ENCODE results near the gene GSG1L.
"Not testable (repeated sequence)": the region's sequence is repeated elsewhere in the genome, so short reads cannot be mapped to it uniquely, and the experiment has no call there.

Gene GSG1L

DNA sequence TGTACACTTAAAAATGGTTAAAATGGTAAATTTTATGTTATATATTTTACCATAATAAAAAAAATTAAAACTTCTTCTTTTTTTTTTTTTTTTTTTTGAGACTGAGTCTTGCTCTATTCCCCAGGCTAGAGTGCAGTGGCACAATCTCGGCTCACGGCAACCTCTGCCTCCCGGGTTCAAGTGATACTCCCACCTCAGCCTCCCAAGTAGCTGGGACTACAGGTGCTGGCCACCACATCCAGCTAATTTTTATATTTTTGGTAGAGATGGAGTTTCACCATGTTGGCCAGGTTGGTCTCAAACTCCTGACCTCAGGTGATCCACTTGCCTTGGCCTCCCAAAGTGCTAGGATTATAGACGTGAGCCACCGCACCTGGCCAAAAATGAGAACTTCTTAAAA is 121.4 kb downstream of the GSG1L start:
- DNase-seq = not testable (repeated sequence)

DNA sequence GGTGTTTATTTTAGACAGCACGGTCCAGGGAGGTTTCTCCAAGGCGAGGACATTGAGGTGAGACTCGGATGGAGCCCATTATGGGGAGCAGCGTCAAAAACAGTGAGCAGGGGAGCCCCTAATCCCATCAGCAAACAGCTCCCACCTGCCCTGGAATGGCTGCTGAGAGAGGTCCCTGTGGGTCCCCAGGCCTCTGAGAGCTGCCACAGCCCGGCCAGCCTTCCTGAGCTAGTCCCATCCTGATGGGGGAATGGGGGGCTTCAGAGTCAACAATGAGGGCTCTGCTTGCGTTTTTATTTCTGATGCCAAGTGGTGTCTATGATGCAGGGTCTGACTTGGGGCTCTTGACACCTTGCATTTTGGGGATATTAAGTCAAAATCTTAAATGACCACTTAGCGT is 128.4 kb downstream of the GSG1L start:
- no peak for DNase-seq

DNA sequence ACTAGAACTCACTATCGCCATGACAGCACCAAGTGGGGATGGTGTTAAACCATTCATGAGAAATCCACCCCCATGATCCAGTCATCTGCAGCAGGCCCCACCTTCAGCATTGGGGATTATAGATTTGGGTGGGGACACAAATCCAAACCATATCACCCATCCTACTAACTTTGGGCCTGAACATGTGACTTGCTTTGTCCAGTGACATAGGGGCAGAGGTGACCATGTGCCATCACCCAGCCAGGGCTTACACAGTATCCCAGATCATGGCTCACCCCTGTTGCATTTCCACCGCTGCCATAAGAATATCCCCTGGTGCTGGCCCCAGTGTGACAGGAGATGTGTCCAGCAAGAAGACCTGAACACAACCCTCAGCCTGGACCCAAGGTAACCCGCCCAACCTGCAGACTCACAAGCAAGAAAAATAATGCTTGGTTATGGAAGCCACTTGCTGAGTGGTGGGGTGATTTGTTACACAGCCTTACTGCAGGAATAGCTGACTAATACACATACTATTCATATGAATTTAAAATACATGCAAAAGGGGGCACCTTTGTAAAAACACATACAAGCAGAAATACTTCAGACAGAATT is 130.9 kb downstream of the GSG1L start:
- DNase-seq = no peak

DNA sequence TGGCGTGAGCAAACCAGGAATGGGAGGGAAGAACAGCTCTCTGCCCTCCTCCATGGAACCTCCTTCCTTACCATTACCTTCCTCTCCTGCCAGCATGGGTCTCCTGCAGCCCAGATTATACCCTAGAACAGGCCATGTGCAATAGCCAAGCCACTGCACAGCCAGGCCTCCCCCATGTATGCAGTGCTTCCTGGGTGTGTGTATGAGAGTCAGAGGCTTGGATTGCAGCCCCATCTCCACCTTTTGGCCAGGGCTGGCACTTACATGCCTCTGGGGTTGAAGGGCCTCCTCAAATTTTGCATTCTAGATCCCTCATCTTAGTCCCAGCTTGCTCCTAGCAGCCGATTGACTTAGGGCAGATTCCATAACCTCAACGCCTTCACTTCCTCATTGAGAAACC is 133.7 kb downstream of the GSG1L start:
- no peak for DNase-seq

DNA sequence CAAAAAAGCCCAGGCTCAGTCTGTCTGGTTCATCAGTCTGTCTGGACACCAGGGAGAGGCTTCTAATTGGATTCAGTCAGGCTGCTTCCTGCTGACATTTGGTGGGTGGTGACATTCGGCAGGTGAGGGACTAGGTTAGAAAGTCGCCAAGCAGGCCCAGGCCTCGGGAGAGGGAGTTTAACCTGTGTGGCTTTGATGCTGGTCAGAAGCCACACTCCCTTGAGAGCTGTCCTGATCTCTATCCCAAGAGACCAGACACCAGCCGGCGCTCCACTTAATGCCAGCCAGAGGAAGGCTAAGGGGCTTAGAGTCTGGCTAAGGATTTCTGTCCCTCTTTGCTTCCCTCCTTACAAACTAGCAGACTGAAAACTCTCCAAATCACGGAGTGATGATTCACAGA is 135.0 kb downstream of the GSG1L start:
- no peak for DNase-seq

DNA sequence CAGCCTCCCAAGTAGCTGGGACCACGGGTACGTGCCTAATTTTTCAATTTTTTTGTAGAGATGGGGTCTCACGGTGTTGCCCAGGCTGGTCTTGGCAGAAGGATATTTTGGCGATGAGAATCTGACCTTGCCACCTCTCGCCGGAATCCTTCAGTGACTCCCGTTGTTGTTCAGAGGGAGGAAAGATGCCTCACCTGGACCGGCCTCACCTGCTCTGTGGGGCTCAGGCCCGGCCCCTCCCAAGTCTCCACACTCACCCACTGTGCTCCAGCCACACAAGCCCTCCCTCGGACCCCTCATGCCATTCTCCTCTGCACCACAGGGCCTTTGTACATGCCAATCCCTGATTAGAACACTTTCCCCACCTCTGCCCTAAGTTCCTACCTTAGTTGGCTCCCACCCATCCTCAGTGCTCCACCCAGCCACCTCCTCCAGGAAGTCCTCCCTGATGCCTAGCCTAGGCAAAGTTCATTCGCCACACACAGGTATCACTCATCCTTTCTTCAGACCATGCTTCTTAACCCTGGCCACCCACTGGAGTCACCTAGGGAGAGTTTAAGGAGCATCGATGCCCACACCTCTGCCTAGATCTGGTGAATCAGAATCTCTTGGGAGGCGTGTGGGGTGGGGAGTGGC is 136.1 kb downstream of the GSG1L start:
- no peak for DNase-seq

DNA sequence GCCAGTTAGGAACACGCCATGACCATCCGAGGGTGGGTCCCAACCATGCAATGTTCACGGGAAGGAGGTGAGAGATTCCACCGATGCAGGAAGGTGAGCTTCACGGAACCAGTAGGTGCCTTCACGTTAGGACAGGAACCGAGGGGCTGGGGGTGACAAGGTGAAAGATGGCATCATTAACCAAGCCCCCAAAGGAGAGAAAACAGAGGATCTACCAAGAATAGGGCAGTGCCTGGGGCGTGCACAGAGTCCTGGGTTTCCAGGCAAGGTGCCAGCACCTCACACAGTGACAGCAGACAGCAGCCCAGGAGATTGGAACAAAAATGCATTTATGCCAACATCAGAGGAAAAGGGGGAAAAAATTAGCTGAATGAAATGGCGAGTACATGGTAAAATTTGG is 137.9 kb downstream of the GSG1L start:
- no peak for DNase-seq

DNA sequence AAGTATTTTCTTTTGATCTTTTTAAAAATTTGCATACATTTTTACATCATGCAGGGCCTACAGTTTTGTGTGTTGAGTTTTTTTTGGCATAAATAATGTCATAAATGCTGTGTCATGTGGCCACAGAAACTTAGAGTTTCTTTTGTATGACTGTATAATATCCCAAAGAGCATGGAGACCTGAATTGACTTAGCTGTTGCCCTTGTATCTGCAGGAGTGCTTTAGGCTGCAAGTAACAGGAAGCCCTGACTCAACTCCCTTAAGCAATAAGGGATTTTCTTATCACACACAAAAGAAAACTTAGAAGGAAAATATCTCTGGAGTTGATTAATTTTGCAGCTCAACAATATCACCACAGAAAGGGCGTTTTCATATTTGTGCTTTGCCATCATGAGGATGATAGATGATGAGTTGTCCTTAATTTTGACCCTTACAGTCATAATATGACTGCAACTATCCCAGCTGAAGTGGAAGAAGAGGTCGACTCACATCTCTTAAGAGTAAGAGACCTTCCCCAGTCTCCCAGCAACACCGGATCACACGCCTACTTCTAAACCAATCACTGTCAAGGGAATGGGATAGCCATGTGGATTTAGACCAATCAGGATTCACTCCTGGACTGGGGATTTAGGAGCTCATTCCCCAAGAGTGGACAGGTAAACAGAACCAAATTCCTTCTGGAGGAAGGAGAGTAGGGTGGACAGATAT is 138.9 kb downstream of the GSG1L start:
- DNase-seq = no peak

DNA sequence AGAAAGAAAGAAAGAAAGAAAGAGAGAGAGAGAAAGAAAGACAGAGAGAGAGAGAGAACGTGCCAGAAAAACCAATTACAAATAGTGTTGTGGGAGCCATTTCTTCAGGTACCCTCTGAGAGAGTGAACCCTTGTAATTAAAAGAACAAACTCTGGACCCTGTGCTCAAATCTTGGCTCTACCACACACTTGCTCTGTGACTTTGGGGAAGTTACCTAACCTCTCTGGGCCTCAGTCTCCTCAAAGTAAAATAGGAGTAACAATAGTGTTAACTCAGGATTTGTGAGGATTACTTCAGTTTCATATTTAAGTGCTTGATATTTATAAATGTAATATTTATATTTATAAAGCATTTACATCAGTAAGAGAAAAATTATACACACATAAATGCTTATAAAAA is 139.8 kb downstream of the GSG1L start:
- no peak for DNase-seq

DNA sequence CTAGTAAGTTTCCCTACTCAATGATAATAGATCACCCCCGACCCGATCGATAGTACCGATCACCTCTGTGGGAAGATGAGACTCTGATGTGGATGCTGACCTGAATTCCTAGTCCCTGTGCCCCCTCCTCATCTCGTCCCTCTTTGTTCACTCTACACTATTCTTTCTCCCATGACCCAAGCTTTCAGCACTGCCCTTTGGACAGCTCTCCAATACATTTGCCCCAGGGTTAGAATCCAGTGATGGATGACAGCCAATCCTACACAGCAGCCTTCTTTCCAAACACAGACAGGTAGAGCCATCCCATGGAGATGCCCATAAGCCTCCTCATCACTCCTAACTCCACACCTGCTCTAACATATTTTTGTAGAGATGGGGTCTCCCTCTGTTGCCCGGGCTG is 141.1 kb downstream of the GSG1L start:
- no peak for DNase-seq

DNA sequence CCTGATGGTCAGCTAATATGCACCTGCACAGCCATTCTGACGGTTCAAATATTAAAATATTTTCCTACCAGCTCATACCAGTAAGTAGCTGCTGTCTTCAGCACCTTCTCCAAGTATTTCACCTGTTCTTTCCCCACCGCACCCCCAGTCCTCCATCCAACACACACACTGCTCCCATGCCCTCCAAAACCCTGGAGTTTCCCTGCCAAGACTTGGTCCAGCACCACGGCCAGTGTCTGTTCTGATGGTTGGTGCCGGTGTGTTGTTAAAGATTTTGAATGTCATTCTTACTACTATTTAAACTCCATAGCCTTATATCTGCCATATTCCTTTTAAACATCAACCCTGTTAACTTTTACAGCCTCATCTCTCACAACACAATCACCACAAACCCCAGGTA is 142.4 kb downstream of the GSG1L start:
- DNase-seq = no peak

DNA sequence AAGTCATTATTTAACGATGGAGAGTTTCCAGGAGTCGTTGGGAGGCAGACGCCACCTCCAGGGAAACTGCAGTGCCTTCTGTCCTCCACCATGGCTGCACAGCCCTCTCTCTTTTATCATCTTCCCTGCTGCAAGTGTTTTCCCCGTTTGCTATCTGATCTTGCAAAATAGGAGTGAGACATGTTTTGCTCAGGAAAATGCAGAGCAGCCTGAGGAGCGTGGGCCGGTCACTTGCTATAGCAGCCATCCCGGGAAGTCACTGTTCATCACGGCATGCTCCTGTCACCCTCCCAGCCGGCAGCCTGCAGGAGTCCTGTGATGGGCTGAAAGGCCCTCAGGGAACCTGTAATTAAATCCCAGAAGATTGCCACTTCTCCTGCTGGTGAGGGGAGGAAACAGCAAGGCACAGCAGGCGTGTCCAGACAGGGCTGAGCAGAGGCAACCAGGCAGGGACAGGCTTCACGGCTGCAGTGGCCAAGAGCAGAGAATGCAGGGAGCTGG is 143.1 kb downstream of the GSG1L start:
- no peak for DNase-seq

DNA sequence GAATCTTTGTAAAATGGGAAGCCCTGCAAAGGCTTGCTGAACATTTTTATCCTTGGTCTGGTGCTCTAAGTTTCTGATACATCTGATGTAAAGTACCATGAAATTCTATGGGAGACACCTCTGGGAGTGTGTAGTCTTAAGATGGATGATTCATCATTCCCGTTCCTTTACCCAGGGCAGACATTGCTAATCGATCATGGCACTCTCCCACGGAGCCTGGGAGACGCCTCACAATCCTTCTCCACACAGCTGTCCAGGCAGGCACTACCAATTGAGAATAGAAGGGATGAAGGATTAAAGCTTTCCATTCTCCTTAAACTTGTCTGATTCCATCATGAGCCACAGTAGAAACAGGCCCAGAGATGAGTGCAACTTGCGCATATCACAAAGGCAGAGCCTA is 144.8 kb downstream of the GSG1L start:
- DNase-seq = no peak

DNA sequence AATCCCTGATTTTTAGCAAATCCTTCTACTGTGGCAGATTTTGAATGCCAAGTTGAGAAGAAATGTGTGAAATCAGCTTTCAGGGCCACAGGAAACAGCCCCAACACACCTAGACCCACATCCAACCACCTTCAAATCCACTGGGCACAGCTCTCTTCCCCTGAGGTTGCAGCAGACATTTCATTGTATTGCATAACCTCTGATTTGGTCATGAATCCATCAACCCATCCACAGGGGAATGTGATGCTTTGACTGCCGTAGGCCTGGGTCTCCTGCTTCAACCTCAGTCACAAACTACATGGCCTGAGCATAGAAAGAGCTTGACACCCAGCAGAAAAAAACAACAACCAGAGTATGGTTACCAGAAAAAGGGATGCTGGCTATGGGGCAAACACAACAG is 145.6 kb downstream of the GSG1L start:
- no peak for DNase-seq

DNA sequence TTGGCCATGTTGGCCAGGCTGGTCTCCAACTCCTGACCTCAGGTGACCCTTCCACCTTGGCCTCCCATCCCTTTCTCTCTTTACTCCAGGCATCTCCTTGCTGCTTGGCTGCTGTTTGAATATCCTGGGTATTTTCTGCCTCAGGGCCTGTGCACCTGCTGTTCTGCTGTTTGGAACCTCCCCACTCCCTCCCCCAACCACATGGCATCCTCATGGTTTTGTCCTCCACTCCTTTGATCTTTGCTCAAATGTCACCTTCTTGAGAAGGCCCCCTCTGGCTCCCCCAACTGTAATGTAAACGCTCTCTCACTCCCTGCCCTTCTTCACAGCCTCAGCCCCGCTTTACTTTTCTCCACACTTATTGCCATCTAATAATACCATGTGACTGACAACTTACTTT is 152.0 kb downstream of the GSG1L start:
- DNase-seq = no peak

DNA sequence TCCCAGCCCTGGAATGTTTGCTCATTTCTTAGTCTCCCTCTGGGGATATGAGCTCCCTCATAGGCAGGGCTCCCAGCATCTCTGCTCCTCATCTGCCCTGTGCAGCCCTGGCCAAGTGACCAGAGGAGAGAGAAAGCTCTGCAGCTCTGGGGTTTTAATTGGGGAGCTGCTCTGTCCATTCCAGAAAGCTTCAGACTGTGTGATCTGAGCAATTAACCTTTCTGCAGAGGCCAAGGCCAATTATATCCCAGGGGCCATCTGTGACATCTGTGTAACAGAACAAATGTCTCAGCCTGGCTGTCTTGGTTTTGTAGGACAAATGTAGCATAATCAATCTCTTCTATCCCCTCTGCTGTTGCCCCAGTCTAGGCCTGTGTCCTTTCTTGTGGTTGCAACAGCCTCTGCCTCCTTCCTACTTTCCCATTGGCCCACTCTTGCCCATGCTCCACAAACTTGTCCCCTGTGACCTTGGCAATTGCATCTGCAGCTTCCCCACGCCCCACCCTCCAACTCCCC is 156.0 kb downstream of the GSG1L start:
- no peak for DNase-seq

DNA sequence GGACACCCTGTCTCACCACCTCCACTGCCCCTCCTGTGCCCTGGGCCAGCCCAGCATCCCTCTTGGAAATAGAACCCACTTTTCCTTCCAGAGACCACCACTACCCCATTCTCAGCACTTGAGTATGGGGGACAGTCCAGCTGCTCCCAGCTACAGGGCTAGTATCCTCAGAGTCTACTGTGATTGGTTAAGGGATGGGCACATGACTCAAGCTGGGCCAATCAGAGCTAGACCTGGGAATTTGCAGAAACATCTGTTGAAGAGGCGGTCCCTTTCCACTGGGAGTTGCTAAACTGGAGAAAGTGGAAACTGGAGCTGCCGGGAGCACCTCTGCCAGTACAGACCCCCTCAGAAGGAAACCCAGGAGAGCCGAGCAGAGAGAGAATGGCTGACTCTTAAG is 156.6 kb downstream of the GSG1L start:
- DNase-seq = no peak

DNA sequence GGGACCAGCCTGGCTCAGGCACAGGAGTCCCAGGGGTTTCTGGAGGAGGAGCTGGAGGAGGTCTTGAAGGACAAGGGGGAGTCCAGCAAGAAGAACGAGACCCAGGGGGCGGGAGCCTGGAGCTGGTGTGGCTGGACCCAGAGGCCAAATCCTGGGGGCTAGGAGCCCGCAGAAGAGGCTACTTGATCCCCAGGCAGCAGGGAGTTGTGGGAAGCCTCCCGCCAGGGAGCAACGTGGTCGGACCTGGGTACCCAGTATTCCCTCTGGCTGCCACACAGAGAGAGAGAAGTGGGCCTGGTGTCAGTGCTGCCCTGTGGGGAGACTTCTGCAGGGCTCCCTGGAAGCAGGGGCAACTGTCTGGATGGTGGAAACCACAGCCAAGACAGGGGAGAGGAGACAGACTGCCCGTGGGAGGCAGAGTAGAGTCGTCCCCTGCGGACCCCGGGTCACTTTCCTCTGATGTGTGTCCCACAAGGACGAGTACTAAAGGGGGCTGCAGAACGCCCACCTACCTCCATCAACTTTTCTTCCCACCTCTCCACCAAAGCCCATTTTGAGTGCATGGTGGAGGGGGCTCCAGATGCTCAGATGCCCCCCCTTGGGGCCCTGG is 160.4 kb downstream of the GSG1L start:
- no peak for DNase-seq

DNA sequence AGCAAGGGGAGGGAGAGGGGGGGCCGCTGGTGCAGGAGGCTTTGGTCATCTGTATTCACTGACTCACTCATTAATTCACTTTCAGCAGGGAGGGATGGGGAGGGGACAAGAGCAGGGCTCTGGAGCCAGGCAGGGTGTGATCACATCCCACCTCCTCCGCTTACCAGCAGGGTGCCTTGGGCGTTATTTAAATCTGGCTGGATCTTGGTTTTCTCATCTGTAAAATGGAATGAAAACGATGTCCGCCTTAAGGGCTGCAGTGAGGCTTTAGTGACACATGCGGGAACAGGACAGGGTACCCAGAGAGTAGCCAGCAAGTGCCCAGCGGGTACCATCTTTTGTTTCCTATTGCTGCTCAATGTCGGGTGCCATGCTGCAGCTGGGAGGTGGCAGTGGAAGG is 161.0 kb downstream of the GSG1L start:
- DNase-seq = no peak

DNA sequence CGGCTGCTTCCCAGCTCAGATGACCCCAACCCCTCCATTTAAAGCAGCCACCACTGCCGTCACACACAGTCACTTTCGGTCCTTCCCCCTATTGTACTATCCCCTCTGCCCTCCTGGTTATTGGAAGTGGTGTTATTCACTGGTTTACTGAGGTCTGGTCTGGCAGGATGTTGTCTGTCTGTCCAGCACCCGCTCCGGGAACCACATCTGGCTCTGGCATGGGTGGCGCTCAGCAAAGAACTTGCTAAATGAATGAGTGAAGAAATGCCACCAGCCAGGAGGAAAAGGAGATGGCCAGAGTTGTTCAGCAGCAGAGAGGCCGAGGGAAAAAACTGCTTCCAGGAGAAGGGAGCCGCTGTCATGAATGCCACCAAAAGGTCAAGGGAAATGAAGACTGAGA is 161.6 kb downstream of the GSG1L start:
- DNase-seq = no peak

DNA sequence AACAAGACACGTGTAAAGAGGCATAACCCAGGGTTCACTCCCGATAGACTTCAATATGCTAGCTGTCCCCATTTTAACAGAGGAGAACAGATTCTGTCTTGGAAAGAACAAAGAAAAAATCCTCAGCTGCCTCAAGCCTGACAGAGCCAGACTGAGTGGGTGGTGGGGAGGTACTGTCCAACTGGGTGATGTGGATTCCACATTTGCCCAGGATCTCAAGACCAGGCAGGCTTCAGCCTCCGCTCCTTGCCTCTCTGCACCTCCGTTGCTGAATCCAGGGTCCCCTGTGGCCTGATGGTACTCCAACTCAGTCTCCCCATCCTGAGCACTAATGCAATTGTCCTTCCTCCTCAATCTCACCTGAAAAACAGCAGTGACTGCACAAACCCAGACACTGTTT is 163.8 kb downstream of the GSG1L start:
- no peak for DNase-seq

DNA sequence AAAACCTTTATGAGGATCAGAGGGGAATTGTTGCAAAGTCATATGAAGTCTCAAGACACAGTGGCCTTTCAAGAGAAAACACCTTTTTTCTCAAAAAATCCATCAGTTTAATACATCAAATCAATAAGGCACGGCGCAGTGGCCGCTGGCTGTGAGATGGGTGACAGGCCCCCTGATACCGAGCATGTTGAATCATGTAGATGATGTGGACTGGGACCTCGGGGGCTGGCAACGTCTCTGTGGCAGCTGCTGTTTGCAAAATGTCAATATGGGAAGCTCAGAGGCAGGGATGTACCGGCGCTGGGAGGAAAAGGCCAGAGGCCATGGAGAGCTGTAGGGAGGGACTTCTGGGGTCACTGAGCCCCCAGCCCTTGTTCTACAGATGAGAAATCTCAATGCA is 169.1 kb downstream of the GSG1L start:
- no peak for DNase-seq

DNA sequence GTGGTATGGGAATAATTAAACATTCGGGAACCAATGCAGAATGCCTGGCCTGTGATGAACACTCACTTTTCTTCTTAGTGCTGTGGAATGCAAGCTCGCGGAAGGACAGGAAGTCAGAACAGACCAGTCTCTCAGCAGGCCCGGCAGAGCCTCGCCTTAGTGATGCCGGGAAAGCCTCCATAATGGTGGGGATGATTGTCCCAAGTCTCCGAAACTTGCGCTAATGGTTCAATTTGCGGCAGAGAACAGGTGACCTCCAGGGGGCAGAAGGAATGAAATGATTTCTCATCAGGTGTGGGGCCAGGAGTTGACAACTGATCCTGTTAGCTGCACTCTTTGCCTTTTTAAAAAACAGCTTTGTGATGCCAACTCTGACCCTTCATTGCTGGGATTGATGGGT is 170.6 kb downstream of the GSG1L start:
- DNase-seq = no peak

DNA sequence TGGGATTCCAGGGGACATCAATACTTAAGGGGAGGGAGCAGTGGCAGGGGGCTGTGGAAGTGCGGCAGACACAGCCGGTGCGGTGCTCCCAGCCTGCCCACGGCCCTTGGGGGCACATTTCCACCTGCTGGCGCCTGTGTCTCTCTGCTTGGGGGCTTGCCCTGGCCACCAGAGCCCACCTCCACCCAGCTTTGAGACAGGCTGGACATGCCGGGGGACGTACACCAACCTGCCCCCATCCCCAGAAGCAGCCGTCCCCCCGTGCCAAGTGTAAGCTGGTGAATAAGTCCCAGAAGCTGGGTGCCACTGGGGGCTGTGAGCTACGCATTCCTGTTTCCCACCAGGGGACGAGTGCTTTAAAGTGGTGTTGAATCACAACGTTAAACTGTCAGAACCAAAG is 172.6 kb downstream of the GSG1L start:
- DNase-seq = no peak

All from central memory CD4-positive, alpha-beta T cell (primary cell).